ENCODE data around the gene SLC10A6.
"Not testable (repeated sequence)": the region's sequence is repeated elsewhere in the genome, so short reads cannot be mapped to it uniquely, and the experiment has no call there.

Gene SLC10A6

DNA sequence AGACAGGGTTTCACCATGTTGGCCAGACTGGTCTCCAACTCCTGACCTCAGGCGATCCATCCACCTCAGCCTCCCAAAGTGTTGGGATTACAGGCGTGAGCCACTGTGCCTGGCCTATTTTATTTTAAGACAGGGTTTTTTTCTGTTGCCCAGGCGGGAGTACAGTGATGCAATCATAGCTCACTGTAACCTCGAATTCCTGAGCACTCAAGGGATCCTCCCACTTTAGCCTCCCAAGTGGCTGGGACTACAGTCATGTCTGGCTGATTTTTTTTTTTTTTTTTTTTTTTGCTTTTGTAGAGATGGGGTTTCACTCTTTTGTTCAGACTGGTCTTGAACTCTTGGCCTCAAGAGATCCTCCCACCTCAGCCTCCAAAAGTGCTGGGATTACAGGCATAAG is 26.3 kb upstream of the SLC10A6 start:
- H3K4me3 Mint-ChIP-seq; H3K4me1 Mint-ChIP-seq (ENCODE audit: low read depth); intact Hi-C loops (cut with micrococcal nuclease); H3K27ac Mint-ChIP-seq; H3K27me3 Mint-ChIP-seq; H3K36me3 Mint-ChIP-seq (ENCODE audit: low read depth): not testable (repeated sequence)
- H3K9me3 Mint-ChIP-seq: peaks cover 22% of the 10 kb centered on the region

DNA sequence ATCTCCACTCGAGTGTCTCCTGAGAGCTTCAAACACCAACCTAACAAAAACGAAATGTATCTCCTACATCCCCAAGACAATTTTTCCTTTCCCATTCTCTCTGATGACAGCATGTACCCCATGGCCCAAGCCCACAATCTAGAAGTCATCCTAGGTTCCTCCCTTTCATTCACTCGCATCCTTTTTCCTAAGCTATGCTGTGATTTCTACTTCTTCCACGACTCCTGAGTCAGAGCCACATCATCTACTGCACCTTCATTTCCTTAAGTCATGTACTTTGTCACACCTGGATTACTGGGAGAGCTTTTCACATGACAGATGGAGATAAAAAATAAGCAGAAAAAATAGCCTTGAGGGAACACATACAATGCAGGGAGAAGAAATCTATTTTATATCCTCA is 23.0 kb upstream of the SLC10A6 start:
- Mint-ChIP-seq H3K4me3 (no peak overlapping the region), H3K36me3 (ENCODE audit: low read depth) (no peaks in the 10 kb centered on the region), H3K4me1 (ENCODE audit: low read depth) (peaks cover 7% of the 10 kb centered on the region), H3K9me3 (no peaks in the 10 kb centered on the region), H3K27ac (no peak overlapping the region), H3K27me3 (no peaks in the 10 kb centered on the region)
- intact Hi-C loops (cut with micrococcal nuclease): no loop called here

DNA sequence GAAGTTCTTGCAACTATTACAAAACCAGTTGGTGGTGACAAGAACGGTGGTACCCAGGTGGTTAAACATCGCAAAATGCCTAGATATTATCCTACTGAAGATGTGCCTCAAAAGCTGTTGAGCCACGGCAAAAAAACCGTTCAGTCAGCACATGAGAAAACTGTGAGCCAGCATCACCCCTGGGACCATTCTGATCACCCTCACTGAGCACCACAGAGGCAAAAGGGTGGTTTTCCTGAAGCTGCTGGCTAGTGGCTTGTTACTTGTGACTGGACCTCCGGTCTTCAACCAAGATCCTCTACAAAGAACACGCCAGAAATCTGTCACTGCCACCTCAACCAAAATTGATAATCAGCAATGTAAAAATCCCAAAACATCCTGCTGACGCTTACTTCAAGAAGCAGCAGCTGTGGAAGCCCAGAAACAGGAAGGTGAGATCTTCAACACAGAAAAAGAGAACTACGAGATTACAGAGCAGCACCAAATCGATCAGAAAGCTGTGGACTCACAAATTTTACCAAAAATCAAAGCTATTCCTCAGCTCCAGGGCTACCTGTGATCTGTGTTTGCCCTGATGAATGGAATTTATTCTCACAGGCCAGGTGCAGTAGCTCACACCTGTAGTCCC is 21.4 kb upstream of the SLC10A6 start:
- Mint-ChIP-seq H3K27me3 (no peaks in the 10 kb centered on the region), H3K27ac (no peak overlapping the region), H3K36me3 (ENCODE audit: low read depth) (no peaks in the 10 kb centered on the region), H3K4me3 (no peak overlapping the region), H3K9me3 (no peaks in the 10 kb centered on the region), H3K4me1 (ENCODE audit: low read depth) (peaks cover 7% of the 10 kb centered on the region)
- intact Hi-C loops (cut with micrococcal nuclease): no loop called here

- H3K9me3 Mint-ChIP-seq: no peaks in the 10 kb centered on the region
- H3K27me3 Mint-ChIP-seq: no peaks in the 10 kb centered on the region
These were observed 8.3 kb upstream of the SLC10A6 start for GRCh38 chr4:86857341-86858052.

DNA sequence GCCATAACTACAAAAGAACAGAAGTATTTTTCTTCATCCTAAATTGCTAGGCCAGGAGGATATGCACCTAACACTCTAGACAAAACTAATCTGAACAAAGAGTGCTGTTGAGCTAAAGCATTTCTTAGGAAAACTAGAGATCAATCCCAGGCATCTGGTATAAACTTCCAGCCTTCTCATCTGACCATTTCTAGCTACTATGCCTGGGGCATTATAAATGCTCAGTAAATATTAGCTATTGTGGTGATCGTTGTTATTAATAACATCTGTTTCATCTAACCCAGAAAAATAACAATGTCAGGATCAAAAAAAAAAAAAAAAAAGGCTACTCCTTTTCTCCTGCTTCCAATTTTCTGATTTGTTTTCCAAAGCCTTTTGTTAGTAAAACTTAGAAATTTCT is 7.7 kb upstream of the SLC10A6 start:
- no peaks in the 10 kb centered on the region for H3K4me1 Mint-ChIP-seq (ENCODE audit: low read depth)
- no peaks in the 10 kb centered on the region for H3K27me3 Mint-ChIP-seq

More at GRCh38 chr4:86857341-86858052, 8.3 kb upstream of the SLC10A6 start:
- intact Hi-C loops (cut with micrococcal nuclease): no loop called here
- no peak overlapping the region for H3K4me3 Mint-ChIP-seq
- H3K36me3 Mint-ChIP-seq (ENCODE audit: low read depth): no peaks in the 10 kb centered on the region
- H3K4me1 Mint-ChIP-seq (ENCODE audit: low read depth): no peaks in the 10 kb centered on the region
- no peak overlapping the region for H3K27ac Mint-ChIP-seq

DNA sequence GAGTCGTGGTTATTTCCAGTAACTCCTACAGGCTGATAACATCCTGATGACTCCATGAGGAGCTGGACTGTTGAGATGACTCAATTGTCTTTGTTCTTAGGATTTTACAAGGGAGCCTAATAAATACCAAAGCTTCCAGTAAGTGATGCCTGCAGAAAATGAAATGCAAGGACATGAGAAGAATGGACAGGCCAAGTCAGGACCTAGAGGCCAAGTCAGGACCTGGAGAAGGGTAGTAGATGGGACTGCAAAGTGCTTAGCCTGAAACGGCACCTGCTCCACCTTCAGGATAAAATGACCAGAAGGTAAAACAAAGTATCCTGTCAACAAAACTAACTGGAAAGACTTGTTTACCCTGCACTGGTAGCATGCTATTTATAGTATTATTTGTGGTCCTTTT is 6.4 kb upstream of the SLC10A6 start:
- Mint-ChIP-seq H3K27ac (no peak overlapping the region), H3K36me3 (ENCODE audit: low read depth) (no peaks in the 10 kb centered on the region), H3K27me3 (no peaks in the 10 kb centered on the region), H3K4me1 (ENCODE audit: low read depth) (no peaks in the 10 kb centered on the region), H3K9me3 (no peaks in the 10 kb centered on the region), H3K4me3 (no peak overlapping the region)
- intact Hi-C loops (cut with micrococcal nuclease): no loop called here

More for the DNA sequence above, 7.7 kb upstream of the SLC10A6 start:
- no peak overlapping the region for H3K27ac Mint-ChIP-seq
- H3K36me3 Mint-ChIP-seq (ENCODE audit: low read depth): no peaks in the 10 kb centered on the region
- H3K9me3 Mint-ChIP-seq: no peaks in the 10 kb centered on the region
- intact Hi-C loops (cut with micrococcal nuclease): no loop called here
- no peak overlapping the region for H3K4me3 Mint-ChIP-seq

- no peaks in the 10 kb centered on the region for H3K4me1 Mint-ChIP-seq (ENCODE audit: low read depth)
- H3K27ac Mint-ChIP-seq: no peak overlapping the region
- no peaks in the 10 kb centered on the region for H3K9me3 Mint-ChIP-seq
- H3K27me3 Mint-ChIP-seq: no peaks in the 10 kb centered on the region
- intact Hi-C loops (cut with micrococcal nuclease): no loop called here
- no peaks in the 10 kb centered on the region for H3K36me3 Mint-ChIP-seq (ENCODE audit: low read depth)
- no peak overlapping the region for H3K4me3 Mint-ChIP-seq
These were observed 4.0 kb upstream of the SLC10A6 start for GRCh38 chr4:86853209-86853608.

GRCh38 chr4:86848136-86848535 is 1.0 kb downstream of the SLC10A6 start:
- no peak overlapping the region for H3K4me3 Mint-ChIP-seq
- intact Hi-C loops (cut with micrococcal nuclease): no loop called here

DNA sequence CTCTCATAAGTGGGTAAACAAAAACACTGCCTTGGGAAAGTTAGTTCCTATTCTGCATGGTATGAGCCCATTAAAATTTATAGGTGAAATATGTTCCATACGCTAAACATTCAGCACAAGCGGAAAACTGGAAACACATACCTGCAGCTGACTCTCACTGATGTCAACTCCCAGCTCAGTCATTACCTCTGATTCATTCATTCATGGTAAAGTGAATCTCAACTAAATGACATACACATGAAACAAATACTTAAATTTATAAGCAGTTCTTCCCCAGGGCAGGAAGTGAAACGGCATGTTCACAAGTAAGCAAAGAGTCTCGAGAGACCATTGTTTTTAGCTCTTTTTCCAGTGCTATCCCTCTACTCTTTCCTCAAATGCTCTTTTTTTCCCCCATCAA is 1.6 kb downstream of the SLC10A6 start:
- no peaks in the 10 kb centered on the region for H3K36me3 Mint-ChIP-seq (ENCODE audit: low read depth)
- no peaks in the 10 kb centered on the region for H3K9me3 Mint-ChIP-seq
- no peak overlapping the region for H3K27ac Mint-ChIP-seq
- no peaks in the 10 kb centered on the region for H3K27me3 Mint-ChIP-seq
- H3K4me3 Mint-ChIP-seq: no peak overlapping the region
- H3K4me1 Mint-ChIP-seq (ENCODE audit: low read depth): peaks cover 5% of the 10 kb centered on the region
- intact Hi-C loops (cut with micrococcal nuclease): no loop called here

More at GRCh38 chr4:86848136-86848535, 1.0 kb downstream of the SLC10A6 start:
- peaks cover 5% of the 10 kb centered on the region for H3K4me1 Mint-ChIP-seq (ENCODE audit: low read depth)
- no peaks in the 10 kb centered on the region for H3K9me3 Mint-ChIP-seq
- no peaks in the 10 kb centered on the region for H3K36me3 Mint-ChIP-seq (ENCODE audit: low read depth)
- no peak overlapping the region for H3K27ac Mint-ChIP-seq
- no peaks in the 10 kb centered on the region for H3K27me3 Mint-ChIP-seq

GRCh38 chr4:86846921-86847320 is 2.3 kb downstream of the SLC10A6 start:
- no peaks in the 10 kb centered on the region for H3K27me3 Mint-ChIP-seq
- intact Hi-C loops (cut with micrococcal nuclease): no loop called here
- peaks cover 5% of the 10 kb centered on the region for H3K4me1 Mint-ChIP-seq (ENCODE audit: low read depth)
- H3K4me3 Mint-ChIP-seq: no peak overlapping the region
- H3K36me3 Mint-ChIP-seq (ENCODE audit: low read depth): no peaks in the 10 kb centered on the region
- H3K27ac Mint-ChIP-seq: no peak overlapping the region
- H3K9me3 Mint-ChIP-seq: no peaks in the 10 kb centered on the region

DNA sequence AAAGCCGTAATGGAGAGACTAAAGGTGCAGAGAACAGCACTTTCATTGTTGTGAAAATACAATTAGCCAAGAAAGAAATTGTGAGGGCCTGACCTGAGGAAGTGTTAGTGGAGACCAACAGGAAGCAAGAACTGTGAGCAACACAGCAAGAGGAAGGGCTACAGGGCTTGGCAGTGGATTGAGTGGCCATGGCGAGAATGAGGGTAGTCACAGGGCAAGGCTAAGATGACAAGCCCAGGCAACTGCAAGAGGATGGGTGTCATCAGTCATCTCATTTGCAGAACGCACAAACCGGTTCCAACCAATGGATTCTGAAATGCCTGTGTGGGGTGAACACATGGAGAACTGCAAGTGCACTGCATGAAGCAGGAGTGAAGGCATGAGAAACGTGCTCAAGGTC is 3.6 kb downstream of the SLC10A6 start:
- intact Hi-C loops (cut with micrococcal nuclease): no loop called here
- H3K9me3 Mint-ChIP-seq: no peaks in the 10 kb centered on the region

GRCh38 chr4:86841309-86841708 is 7.9 kb downstream of the SLC10A6 start:
- H3K27ac Mint-ChIP-seq: no peak overlapping the region
- no peaks in the 10 kb centered on the region for H3K9me3 Mint-ChIP-seq
- H3K4me1 Mint-ChIP-seq (ENCODE audit: low read depth): peaks cover 5% of the 10 kb centered on the region
- intact Hi-C loops (cut with micrococcal nuclease): no loop called here
- H3K4me3 Mint-ChIP-seq: no peak overlapping the region
- H3K27me3 Mint-ChIP-seq: no peaks in the 10 kb centered on the region
- no peaks in the 10 kb centered on the region for H3K36me3 Mint-ChIP-seq (ENCODE audit: low read depth)

More for the DNA sequence above, 3.6 kb downstream of the SLC10A6 start:
- H3K36me3 Mint-ChIP-seq (ENCODE audit: low read depth): no peaks in the 10 kb centered on the region
- no peak overlapping the region for H3K4me3 Mint-ChIP-seq
- peaks cover 5% of the 10 kb centered on the region for H3K4me1 Mint-ChIP-seq (ENCODE audit: low read depth)
- no peak overlapping the region for H3K27ac Mint-ChIP-seq
- H3K27me3 Mint-ChIP-seq: no peaks in the 10 kb centered on the region

DNA sequence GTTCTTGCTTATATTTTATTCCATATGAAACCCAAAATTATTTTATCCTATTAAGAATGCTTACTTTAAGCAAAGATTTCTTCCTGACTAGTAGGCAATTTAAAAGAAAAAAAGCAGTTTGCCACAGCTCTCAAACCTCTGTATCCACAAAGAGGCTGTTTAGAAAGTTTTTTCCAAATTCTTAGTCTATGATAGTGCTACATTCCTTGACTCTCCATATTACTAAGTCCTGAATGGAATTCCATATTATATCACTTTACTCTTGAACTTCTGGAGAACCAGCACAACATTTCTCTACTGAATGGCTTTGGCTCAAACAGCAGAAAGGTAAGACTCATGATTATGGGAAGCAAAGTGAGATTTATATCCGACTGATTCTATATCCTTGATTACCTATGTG is 8.3 kb downstream of the SLC10A6 start:
- H3K27ac Mint-ChIP-seq: no peak overlapping the region
- intact Hi-C loops (cut with micrococcal nuclease): no loop called here
- no peaks in the 10 kb centered on the region for H3K9me3 Mint-ChIP-seq
- peaks cover 5% of the 10 kb centered on the region for H3K4me1 Mint-ChIP-seq (ENCODE audit: low read depth)
- no peaks in the 10 kb centered on the region for H3K27me3 Mint-ChIP-seq
- H3K4me3 Mint-ChIP-seq: no peak overlapping the region
- no peaks in the 10 kb centered on the region for H3K36me3 Mint-ChIP-seq (ENCODE audit: low read depth)

- Mint-ChIP-seq H3K27ac (no peak overlapping the region), H3K9me3 (no peaks in the 10 kb centered on the region)
These were observed 11.3 kb downstream of the SLC10A6 start for GRCh38 chr4:86837691-86838503.

More at GRCh38 chr4:86837691-86838503, 11.3 kb downstream of the SLC10A6 start:
- H3K36me3 Mint-ChIP-seq (ENCODE audit: low read depth): no peaks in the 10 kb centered on the region
- no peak overlapping the region for H3K4me3 Mint-ChIP-seq
- H3K27me3 Mint-ChIP-seq: no peaks in the 10 kb centered on the region
- intact Hi-C loops (cut with micrococcal nuclease): no loop called here
- no peaks in the 10 kb centered on the region for H3K4me1 Mint-ChIP-seq (ENCODE audit: low read depth)

All from dendritic cell treated with granulocyte-macrophage colony-stimulating factor and Interleukin-4, amounts not matched to agents 40 ng/mL and 50 ng/mL, for 4 days (primary cell).